AG04449 (cell line): ENCODE results near the gene RARRES1.
A peak's percentile ranks its signal among the peaks of the same experiment; 100 is the strongest.

Source experiments
- CTCF ChIA-PET: fragments of 350-600 bp; formaldehyde crosslinking; extraction: SDS; loops from one replicate; lab custom pipeline; 2021; ENCODE audit warnings: antibody characterized with exemption; lab: Yijun Ruan, JAX
- POLR2A ChIA-PET: fragments of 400-600, 350-600 bp; formaldehyde crosslinking; extraction: SDS; loops from one replicate; lab custom pipeline; 2020; ENCODE audit warnings: antibody characterized with exemption, inconsistent platforms; lab: Yijun Ruan, JAX
- DNase-seq: peaks from one replicate; pipeline ENCODE4 v3.0.0-alpha.2; 2010; ENCODE audit warnings: low read depth, low spot score
- H3K4me3 ChIP-seq: 2 replicates; pipeline ENCODE4 v1.5.1; 2011; ENCODE audit warnings: low read depth, mild to moderate bottlenecking, control low read depth, low read length
- TF ChIP-seq, protein P1 (sequence below): IDR thresholded peaks from one replicate; pipeline ENCODE4 v1.5.1; 2011; ENCODE audit warnings: mild to moderate bottlenecking, moderate library complexity, low read length, control low read depth, inconsistent platforms; ENCODE audit not compliant: insufficient read depth; ENCODE audit errors: missing control alignments

Gene RARRES1

DNA sequence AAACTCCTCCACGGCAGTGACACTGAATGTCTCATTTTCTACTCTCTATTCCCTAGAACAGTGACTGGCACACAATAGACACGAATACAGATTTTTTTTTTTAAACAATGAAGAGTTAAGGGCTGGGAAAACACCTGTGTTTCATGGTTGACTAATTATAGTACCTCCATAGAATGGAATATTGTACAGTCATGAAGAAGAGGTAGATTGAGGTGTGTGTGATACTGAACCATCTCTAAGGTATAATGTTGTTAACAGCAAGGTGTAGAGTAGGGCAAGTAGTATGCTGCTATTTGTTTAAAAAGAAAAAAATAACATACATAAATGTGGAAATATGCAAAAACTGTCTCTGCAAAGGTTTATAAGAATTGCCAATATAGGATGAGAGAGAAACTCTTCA, 5.2 kb upstream of the RARRES1 start:
- no peak for DNase-seq
- POLR2A ChIA-PET: no interaction called here
- CTCF ChIA-PET: interaction anchor here (2.7 to 8.7 kb wide), 2 partner anchors 10 to 52 kb away, joined by 13 to 93 read pairs; no protein-coding TSS in a partner anchor
- no peak overlapping the region for H3K4me3 ChIP-seq
- TF ChIP-seq, protein P1, sequence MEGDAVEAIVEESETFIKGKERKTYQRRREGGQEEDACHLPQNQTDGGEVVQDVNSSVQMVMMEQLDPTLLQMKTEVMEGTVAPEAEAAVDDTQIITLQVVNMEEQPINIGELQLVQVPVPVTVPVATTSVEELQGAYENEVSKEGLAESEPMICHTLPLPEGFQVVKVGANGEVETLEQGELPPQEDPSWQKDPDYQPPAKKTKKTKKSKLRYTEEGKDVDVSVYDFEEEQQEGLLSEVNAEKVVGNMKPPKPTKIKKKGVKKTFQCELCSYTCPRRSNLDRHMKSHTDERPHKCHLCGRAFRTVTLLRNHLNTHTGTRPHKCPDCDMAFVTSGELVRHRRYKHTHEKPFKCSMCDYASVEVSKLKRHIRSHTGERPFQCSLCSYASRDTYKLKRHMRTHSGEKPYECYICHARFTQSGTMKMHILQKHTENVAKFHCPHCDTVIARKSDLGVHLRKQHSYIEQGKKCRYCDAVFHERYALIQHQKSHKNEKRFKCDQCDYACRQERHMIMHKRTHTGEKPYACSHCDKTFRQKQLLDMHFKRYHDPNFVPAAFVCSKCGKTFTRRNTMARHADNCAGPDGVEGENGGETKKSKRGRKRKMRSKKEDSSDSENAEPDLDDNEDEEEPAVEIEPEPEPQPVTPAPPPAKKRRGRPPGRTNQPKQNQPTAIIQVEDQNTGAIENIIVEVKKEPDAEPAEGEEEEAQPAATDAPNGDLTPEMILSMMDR: no peak

DNA sequence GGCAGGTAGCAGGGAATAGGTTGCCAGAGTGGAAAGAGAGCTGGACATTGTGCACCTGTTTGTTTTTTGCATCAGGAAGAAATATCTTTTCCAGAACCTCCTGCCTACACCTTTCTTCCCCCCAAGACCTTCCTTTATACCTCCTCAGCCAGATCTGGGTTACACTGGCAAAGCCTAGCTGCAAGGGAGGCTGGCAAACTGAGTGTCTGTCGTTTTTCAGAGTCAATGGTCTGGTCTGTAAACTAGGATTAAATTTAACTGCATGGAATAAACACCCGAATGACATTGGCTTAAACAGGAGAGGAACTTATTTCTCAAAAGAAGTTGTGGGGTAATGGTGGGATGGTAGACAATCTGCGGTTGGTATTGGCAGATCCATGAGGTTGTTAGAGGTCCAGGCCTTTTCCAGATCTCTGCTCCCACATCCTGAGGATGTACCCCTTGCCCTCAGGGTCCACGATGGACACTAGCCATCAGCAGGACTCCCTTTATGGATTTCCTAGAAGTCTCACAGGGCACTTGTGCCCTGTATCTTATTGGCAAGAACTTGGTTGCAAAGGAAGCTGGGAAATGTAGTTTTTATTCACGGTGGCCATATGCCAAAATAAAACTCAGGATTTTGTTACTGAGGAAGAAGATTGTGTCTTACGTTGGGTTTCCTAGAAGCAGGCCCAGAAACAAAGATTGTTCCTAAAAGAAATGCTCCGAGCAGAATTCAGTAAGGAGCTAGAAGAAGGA, 3.2 kb upstream of the RARRES1 start:
- TF ChIP-seq, protein P1: no peak
- DNase-seq: no peak
- CTCF ChIA-PET: interaction anchor here (0.7 to 8.7 kb wide), 5 partner anchors 8 to 75 kb away, joined by 3 to 93 read pairs (median 3); no protein-coding TSS in a partner anchor
- H3K4me3 ChIP-seq: no peak overlapping the region
- POLR2A ChIA-PET: no interaction called here

DNA sequence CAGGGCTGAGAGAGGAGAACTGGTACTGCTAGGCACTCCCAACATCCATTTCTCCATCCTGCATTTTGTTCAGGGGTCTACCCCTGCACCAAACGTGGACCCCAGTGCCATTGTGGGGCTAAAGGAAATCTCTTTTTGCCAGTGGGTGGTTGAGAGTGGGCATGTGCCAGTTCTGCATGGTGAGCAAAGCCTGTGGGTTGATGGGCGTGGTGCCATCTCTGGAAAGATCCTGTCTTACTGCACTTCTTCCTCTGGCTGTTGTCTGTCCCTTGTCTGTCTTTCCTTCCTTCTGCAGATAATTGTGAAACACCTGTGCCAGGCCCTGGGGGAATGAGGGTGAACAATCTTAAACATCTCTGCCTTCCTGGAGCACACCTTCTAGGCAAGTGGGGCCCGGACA, 1.4 kb upstream of the RARRES1 start:
- no peak overlapping the region for H3K4me3 ChIP-seq
- TF ChIP-seq, protein P1: no peak
- CTCF ChIA-PET: no interaction called here
- no peak for DNase-seq
- POLR2A ChIA-PET: no interaction called here

DNA sequence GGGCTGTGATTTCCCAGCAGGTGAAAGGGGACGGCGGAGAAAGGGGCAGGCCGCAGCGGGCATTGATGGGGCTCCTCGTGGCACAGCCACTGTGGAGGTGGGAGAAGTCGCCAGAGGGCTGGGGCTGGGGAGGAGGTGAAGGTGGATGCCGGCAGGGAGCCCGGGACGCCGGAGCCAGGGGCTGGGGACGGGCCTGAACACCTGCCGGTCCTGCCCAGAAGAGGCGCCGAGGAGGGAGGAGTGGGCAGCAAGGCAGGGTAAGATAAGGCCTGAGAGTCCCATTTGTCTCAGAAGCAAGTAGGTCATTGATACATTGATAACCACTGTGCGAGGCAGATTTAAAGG, 571 bp upstream of the RARRES1 start:
- H3K4me3 ChIP-seq: peak overlapping the region; percentile 57
- CTCF ChIA-PET: no interaction called here
- POLR2A ChIA-PET: no interaction called here

DNA sequence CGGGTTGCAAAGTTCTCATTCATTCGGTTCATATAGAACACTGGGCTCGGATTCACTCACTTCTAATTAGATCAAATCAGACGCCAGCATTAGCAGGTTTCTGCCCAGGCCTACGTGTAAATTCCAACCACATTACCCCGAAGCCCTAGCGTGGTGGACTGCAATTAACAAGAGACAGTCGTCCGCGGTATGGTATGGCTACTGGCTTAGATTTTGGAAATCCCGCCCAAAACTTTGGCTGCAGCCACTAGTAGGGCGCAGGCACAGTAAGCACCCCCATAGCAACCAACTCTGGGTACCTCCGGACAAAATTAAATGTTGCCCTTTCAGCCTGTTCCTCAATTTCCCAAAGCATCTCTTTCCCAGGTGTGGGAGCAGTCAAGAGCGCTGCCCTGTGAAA, 771 bp downstream of the RARRES1 start:
- POLR2A ChIA-PET: no interaction called here
- CTCF ChIA-PET: interaction anchor here (1.2 to 11.2 kb wide), 3 partner anchors 10 to 57 kb away, joined by 3 to 358 read pairs (median 4); no protein-coding TSS in a partner anchor
- TF ChIP-seq, protein P1: no peak
- peak overlapping the region; percentile 57 for H3K4me3 ChIP-seq
- DNase-seq: no peak

More for the DNA sequence above, 571 bp upstream of the RARRES1 start:
- TF ChIP-seq, protein P1: no peak
- no peak for DNase-seq

DNA sequence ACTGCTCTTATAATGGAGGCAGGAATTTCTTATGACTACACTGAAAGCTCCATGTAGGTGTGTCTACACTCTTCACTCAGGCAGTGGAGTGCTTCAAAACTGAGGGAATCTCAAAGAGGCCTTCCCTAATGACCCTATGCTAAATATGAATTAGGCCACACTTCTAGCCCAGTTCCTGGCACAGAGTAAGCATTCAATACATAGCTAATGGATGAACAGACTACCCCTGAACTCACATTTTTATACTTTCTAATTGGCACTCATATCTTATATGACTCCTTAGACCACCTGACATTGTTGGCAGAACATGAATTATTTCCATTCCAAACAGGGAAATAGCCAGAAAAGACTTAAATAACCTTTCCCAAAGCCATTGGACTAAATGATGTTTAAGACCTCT, 3.4 kb downstream of the RARRES1 start:
- ChIA-PET CTCF (interaction anchor here (0.7 to 11.2 kb wide), 17 partner anchors 11 to 531 kb away, joined by 3 to 358 read pairs (median 17); partner anchors contain the start of genes LXN and MFSD1), POLR2A (no interaction called here)
- DNase-seq: no peak
- TF ChIP-seq, protein P1: no peak
- H3K4me3 ChIP-seq: no peak overlapping the region
